BJ (cell line): ENCODE measurements around the gene ZSCAN4. TPM values are rescaled to one million over a fixed set of nuclear protein-coding genes. Genes with fewer than 3 reads are reported as not detected.

Source experiments
- CTCF ChIA-PET: fragments of 350-600 bp; formaldehyde crosslinking; extraction: SDS; loops from one replicate; lab custom pipeline; 2021; ENCODE audit warnings: antibody characterized with exemption, inconsistent platforms; lab: Yijun Ruan, JAX
- POLR2A ChIA-PET: fragments of 300-600 bp; sonication (Branson Sonifier 250); formaldehyde crosslinking; extraction: SDS; loops from one replicate; lab custom pipeline; 2021; ENCODE audit warnings: antibody characterized with exemption; lab: Charles Lee
- DNase-seq: peaks from one replicate; pipeline ENCODE4 v3.0.0-alpha.2; 2011; ENCODE audit warnings: low read depth
- H3K27me3 ChIP-seq: 2 replicates; pipeline ENCODE4 v1.6.0; 2011; ENCODE audit warnings: low read length; ENCODE audit not compliant: control insufficient read depth, insufficient read depth
- H3K36me3 ChIP-seq: 2 replicates; pipeline ENCODE4 v1.5.1; 2011; ENCODE audit warnings: low read length; ENCODE audit not compliant: control insufficient read depth, insufficient read depth
- H3K4me3 ChIP-seq: 2 replicates; pipeline ENCODE4 v1.5.1; 2011; ENCODE audit warnings: low read depth, mild to moderate bottlenecking, control low read depth, low read length
- CTCF ChIP-seq: IDR thresholded peaks from 2 replicates; pipeline ENCODE4 v1.5.1; 2011; ENCODE audit warnings: low read depth, mild to moderate bottlenecking, control low read depth, inconsistent platforms, low read length, moderate library complexity; ENCODE audit not compliant: insufficient read depth
- polyA minus RNA-seq: library from RNA; depleted of rRNA, polyadenylated mRNA; stranded (reverse); fragments of >200 nt; gene quantifications from 2 replicates; pipeline ENCODE4 v1.2.3, GENCODE V29; 2011; rRNA and poly(A)+ RNA removed
- polyA plus RNA-seq: library from polyadenylated mRNA; depleted of rRNA; stranded (reverse); fragments of >200 nt; gene quantifications from 2 replicates; pipeline ENCODE4 v1.2.3, GENCODE V29; 2011; rRNA removed

Gene ZSCAN4
- polyA plus RNA-seq (not detected in 2 replicates), polyA minus RNA-seq (not detected in 2 replicates)

DNA sequence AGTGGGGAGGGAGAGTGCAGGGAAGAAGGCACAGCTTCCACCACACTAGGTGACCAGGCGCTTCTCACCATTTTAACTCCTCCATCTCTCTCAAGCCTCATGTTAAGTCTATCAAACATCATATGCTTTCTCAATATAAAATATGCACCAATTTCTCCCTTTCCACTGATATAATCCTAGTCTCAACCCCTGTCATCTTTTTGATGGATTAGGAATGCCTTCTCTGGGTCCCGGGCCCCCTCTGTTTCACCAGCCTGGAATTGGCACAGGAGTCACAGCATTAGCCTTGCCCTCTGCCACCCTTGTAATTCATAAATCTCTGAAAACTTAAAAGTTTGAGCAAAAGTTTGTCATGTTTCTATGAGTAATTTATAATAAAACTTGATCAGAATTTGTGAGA, at the start of gene ZSCAN4:
TSS of gene ZSCAN4 (plus strand) at position 301 of the 400 bp plus-strand sequence. CDS start 7,211 bp downstream, outside the sequence.
- POLR2A ChIA-PET, result no interaction called here
- CTCF ChIA-PET, result no interaction called here
- no peaks in the 10 kb centered on the region for H3K27me3 ChIP-seq
- no peak for TF ChIP-seq CTCF
- no peak for DNase-seq
- no peaks in the 10 kb centered on the region for H3K36me3 ChIP-seq
- no peak within 1 kb of the TSS for H3K4me3 ChIP-seq

DNA sequence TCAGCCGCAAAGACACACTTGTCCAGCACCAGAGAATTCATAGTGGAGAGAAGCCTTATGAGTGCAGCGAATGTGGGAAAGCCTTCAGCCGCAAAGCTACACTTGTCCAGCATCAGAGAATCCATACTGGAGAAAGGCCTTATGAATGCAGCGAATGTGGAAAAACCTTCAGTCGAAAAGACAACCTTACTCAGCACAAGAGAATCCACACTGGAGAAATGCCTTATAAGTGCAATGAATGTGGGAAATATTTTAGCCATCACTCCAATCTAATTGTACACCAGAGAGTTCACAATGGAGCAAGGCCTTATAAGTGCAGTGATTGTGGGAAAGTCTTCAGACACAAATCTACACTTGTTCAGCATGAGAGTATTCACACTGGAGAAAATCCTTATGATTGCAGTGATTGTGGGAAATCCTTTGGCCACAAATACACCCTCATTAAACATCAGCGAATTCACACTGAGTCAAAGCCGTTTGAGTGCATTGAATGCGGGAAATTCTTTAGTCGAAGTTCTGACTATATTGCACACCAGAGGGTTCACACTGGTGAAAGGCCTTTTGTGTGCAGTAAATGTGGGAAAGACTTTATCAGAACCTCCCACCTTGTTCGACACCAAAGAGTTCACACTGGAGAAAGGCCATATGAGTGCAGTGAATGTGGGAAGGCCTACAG, 47.9 kb upstream of the ZSCAN4 start:
- ChIA-PET CTCF (no interaction called here), POLR2A (no interaction called here)
- no peak for TF ChIP-seq CTCF
- Histone ChIP-seq H3K27me3 (no peaks in the 10 kb centered on the region), H3K4me3 (no peak overlapping the region), H3K36me3 (peaks cover 33% of the 10 kb centered on the region)
- no peak for DNase-seq

GRCh38 chr19:57623091-57623490, 45.6 kb upstream of the ZSCAN4 start:
- Histone ChIP-seq H3K27me3 (no peaks in the 10 kb centered on the region), H3K36me3 (peaks cover 26% of the 10 kb centered on the region), H3K4me3 (no peak overlapping the region)
- ChIA-PET POLR2A (no interaction called here), CTCF (no interaction called here)
- no peak for TF ChIP-seq CTCF
- DNase-seq, result no peak

DNA sequence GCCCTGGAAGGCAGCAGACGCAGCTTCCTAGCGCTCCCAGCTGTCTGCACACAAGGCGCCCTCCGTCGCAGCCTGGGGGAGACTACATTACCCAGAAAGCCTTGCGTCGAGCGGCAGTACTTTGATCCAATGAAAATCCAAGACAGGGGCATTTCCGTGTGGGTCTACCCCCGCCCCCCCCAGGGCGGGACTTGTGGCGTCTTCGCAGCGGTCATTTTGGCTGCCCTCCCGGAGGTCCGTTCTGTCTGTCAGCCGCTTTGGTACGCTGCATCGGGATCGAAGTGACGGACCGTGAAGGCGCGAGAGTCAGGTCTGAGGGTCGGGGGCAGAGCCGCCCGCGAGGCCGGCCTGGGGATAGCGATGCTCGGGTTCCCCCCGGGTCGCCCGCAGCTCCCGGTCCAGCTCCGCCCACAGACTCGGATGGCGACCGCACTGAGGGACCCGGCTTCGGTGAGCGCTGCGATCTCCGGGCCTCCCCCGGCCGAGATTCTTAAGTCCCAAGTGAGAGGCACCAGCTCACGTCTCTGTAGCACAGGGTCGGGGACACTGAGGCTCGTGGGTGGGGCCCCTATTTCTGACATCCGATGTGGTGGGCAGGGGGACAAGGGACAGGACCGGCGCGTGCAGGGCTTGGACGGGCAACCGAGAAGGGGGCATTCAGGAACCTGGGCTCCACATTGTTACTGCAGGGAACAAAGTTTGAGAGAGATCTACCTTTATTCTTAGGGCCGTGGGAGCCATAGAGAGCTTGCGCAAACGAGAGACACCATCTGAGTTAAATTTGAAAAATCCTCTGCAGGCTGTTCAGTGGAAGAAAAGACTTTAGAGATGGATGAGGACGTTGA, 35.5 kb upstream of the ZSCAN4 start, which contains the start of gene ZNF211:
TSS of gene ZNF211 (plus strand) at position 182 of the 845 bp plus-strand sequence. CDS start at position 361, 179 bp downstream.
- CTCF ChIA-PET, result interaction anchor here (0.6 to 0.7 kb wide), 2 partner anchors 9 to 15 kb away, joined by 3 read pairs; no protein-coding TSS in a partner anchor
- Histone ChIP-seq H3K36me3 (peaks cover 4% of the 10 kb centered on the region), H3K27me3 (no peaks in the 10 kb centered on the region), H3K4me3 (peak within 1 kb of the TSS; percentile 81)
- no peak for TF ChIP-seq CTCF
- peak; percentile 55 for DNase-seq
- POLR2A ChIA-PET, result interaction anchor here (0.6 kb wide), 1 partner anchor 10 kb away, joined by 6 read pairs; no protein-coding TSS in a partner anchor

DNA sequence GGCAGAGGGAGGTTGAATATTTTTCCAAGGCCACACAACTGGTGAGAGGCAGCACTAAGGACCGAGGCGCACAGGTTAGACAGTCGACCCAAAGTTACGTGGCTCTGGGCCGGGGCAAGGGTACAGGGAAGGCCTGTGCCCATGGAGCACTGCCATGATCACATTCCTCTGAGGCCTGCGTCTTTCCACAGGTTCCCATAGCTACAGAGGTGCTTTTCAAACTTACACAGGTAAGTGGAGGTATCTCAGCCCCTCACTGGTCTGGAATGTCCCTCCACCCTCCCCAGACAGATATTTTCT, 35.0 kb upstream of the ZSCAN4 start:
- TF ChIP-seq CTCF, result no peak
- DNase-seq, result no peak
- ChIA-PET CTCF (interaction anchor here (0.6 kb wide), 1 partner anchor 9 kb away, joined by 3 read pairs; no protein-coding TSS in a partner anchor), POLR2A (no interaction called here)
- H3K27me3 ChIP-seq, result no peaks in the 10 kb centered on the region
- peaks cover 4% of the 10 kb centered on the region for H3K36me3 ChIP-seq
- peak overlapping the region; percentile 81 for H3K4me3 ChIP-seq
